H1 (cell line): ENCODE measurements around the gene MEN1. TPM values are rescaled to one million over a fixed set of nuclear protein-coding genes. Genes with fewer than 3 reads are reported as not detected.

ENCODE experiments used
- CBX5 ChIP-seq: fragments of 300-800, 300-1000 bp; sonication (generic); IDR thresholded peaks from 2 replicates; pipeline ENCODE4 v1.7.1; 2016; ENCODE audit warnings: antibody characterized with exemption, low read length, low read depth
- EGR1 ChIP-seq: IDR thresholded peaks from 2 replicates; pipeline ENCODE4 v1.6.1; 2011; ENCODE audit warnings: low read depth, low read length, borderline replicate concordance
- FOSL1 ChIP-seq: IDR thresholded peaks from 2 replicates; pipeline ENCODE4 v1.6.1; 2011; ENCODE audit warnings: mild to moderate bottlenecking, low read depth, low read length, moderate library complexity; ENCODE audit not compliant: insufficient read depth
- GABPA ChIP-seq: IDR thresholded peaks from 2 replicates; pipeline ENCODE4 v1.6.1; 2011; ENCODE audit warnings: mild to moderate bottlenecking, low read length, moderate library complexity, borderline replicate concordance; ENCODE audit not compliant: insufficient read depth
- KDM1A ChIP-seq: fragments of 200-600, 300-600 bp; sonication (generic); IDR thresholded peaks from 2 replicates; pipeline ENCODE4 v1.7.1; 2016; ENCODE audit warnings: mild to moderate bottlenecking, low read length, borderline replicate concordance
- POLR2AphosphoS5 ChIP-seq: IDR thresholded peaks from 2 replicates; pipeline ENCODE4 v1.6.1; 2011; ENCODE audit warnings: low read depth, low read length
- ZNF274 ChIP-seq: IDR thresholded peaks from 2 replicates; pipeline ENCODE4 v1.7.0; 2012; ENCODE audit warnings: low read length, borderline replicate concordance; ENCODE audit errors: extremely low read depth
- polyA plus RNA-seq, 7 experiments: library from polyadenylated mRNA; depleted of rRNA in 3 of 7; stranded (reverse) in 5 of 7; unstranded in 2 of 7; fragments of >200 nt in 5 of 7; fragments of 200-250 nt in 2 of 7; gene quantifications; 1 replicate in 5 of 7; 2 replicates in 1 of 7; 4 replicates in 1 of 7; pipeline versions ENCODE4 v1.2.1 to v1.2.3, GENCODE V29; 2011 to 2013; ENCODE audit warnings: missing spikeins in 2 of 7, mixed read lengths in 2 of 7
- total RNA-seq: library from RNA; stranded (reverse); fragmentation: NEBNext Ultra II Directional; extraction: Animal tissue kit (Norgen Biotek cat#: 25700); gene quantifications from 2 replicates; pipeline ENCODE4 v1.2.1, GENCODE V29; 2021
- TF ChIP-seq, protein P1 (sequence below): fragments of 300-600 bp; sonication (generic); IDR thresholded peaks from 2 replicates; pipeline ENCODE4 v1.7.1; 2012; ENCODE audit warnings: low read length, moderate library complexity, mild to moderate bottlenecking, inconsistent platforms; ENCODE audit not compliant: insufficient replicate concordance
- TF ChIP-seq, protein P2 (sequence below): IDR thresholded peaks from 2 replicates; pipeline ENCODE4 v1.6.1; 2012; ENCODE audit warnings: low read length, inconsistent platforms

Gene MEN1
- total and polyA plus RNA-seq, 2 of the 8 experiments (the other 6 are each of a cell fraction or from before 2014, with no cell fraction given), result 47.2 to 56.3 TPM

DNA sequence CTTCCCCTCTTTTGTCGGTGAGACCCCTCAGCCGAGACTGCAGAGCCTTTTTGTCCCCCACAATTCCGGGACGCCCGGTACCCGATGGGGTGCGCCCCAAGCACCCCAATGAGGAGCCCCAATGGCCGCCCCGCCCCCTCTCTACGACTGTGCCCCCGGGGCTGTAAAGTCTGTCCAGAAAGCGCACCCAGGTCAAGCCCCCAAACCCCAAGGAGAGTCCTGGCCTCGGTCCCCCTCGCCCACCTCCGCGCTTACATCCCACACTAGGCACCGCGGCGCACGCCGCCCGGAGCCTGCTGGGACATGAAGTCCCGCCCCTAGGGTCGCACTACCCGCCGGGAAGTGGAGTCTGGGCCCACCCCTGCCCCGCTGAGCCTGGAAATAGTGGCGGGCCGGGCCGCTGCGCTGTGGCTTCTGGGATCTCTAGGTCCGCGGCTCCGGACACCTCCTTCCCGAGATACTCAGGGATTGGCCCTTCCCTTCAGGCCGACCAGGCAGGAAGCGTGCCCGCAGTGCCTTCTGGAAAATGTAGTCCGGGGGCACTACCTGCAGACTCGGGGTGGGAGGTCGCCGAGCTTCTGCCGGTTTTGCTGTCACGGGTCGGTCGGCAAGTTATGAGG, at the start of gene MEN1 (continued):
- TF ChIP-seq, protein P1, sequence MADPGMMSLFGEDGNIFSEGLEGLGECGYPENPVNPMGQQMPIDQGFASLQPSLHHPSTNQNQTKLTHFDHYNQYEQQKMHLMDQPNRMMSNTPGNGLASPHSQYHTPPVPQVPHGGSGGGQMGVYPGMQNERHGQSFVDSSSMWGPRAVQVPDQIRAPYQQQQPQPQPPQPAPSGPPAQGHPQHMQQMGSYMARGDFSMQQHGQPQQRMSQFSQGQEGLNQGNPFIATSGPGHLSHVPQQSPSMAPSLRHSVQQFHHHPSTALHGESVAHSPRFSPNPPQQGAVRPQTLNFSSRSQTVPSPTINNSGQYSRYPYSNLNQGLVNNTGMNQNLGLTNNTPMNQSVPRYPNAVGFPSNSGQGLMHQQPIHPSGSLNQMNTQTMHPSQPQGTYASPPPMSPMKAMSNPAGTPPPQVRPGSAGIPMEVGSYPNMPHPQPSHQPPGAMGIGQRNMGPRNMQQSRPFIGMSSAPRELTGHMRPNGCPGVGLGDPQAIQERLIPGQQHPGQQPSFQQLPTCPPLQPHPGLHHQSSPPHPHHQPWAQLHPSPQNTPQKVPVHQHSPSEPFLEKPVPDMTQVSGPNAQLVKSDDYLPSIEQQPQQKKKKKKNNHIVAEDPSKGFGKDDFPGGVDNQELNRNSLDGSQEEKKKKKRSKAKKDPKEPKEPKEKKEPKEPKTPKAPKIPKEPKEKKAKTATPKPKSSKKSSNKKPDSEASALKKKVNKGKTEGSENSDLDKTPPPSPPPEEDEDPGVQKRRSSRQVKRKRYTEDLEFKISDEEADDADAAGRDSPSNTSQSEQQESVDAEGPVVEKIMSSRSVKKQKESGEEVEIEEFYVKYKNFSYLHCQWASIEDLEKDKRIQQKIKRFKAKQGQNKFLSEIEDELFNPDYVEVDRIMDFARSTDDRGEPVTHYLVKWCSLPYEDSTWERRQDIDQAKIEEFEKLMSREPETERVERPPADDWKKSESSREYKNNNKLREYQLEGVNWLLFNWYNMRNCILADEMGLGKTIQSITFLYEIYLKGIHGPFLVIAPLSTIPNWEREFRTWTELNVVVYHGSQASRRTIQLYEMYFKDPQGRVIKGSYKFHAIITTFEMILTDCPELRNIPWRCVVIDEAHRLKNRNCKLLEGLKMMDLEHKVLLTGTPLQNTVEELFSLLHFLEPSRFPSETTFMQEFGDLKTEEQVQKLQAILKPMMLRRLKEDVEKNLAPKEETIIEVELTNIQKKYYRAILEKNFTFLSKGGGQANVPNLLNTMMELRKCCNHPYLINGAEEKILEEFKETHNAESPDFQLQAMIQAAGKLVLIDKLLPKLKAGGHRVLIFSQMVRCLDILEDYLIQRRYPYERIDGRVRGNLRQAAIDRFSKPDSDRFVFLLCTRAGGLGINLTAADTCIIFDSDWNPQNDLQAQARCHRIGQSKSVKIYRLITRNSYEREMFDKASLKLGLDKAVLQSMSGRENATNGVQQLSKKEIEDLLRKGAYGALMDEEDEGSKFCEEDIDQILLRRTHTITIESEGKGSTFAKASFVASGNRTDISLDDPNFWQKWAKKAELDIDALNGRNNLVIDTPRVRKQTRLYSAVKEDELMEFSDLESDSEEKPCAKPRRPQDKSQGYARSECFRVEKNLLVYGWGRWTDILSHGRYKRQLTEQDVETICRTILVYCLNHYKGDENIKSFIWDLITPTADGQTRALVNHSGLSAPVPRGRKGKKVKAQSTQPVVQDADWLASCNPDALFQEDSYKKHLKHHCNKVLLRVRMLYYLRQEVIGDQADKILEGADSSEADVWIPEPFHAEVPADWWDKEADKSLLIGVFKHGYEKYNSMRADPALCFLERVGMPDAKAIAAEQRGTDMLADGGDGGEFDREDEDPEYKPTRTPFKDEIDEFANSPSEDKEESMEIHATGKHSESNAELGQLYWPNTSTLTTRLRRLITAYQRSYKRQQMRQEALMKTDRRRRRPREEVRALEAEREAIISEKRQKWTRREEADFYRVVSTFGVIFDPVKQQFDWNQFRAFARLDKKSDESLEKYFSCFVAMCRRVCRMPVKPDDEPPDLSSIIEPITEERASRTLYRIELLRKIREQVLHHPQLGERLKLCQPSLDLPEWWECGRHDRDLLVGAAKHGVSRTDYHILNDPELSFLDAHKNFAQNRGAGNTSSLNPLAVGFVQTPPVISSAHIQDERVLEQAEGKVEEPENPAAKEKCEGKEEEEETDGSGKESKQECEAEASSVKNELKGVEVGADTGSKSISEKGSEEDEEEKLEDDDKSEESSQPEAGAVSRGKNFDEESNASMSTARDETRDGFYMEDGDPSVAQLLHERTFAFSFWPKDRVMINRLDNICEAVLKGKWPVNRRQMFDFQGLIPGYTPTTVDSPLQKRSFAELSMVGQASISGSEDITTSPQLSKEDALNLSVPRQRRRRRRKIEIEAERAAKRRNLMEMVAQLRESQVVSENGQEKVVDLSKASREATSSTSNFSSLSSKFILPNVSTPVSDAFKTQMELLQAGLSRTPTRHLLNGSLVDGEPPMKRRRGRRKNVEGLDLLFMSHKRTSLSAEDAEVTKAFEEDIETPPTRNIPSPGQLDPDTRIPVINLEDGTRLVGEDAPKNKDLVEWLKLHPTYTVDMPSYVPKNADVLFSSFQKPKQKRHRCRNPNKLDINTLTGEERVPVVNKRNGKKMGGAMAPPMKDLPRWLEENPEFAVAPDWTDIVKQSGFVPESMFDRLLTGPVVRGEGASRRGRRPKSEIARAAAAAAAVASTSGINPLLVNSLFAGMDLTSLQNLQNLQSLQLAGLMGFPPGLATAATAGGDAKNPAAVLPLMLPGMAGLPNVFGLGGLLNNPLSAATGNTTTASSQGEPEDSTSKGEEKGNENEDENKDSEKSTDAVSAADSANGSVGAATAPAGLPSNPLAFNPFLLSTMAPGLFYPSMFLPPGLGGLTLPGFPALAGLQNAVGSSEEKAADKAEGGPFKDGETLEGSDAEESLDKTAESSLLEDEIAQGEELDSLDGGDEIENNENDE, result no peak
- TF ChIP-seq ZNF274 (no peak), FOSL1 (no peak), CBX5 (no peak), EGR1 (no peak), GABPA (no peak), KDM1A (no peak), POLR2AphosphoS5 (no peak)
- TF ChIP-seq, protein P2, sequence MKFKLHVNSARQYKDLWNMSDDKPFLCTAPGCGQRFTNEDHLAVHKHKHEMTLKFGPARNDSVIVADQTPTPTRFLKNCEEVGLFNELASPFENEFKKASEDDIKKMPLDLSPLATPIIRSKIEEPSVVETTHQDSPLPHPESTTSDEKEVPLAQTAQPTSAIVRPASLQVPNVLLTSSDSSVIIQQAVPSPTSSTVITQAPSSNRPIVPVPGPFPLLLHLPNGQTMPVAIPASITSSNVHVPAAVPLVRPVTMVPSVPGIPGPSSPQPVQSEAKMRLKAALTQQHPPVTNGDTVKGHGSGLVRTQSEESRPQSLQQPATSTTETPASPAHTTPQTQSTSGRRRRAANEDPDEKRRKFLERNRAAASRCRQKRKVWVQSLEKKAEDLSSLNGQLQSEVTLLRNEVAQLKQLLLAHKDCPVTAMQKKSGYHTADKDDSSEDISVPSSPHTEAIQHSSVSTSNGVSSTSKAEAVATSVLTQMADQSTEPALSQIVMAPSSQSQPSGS, result no peak
